ENCODE data around the gene SLC2A5.

SLC2A5 gene

DNA sequence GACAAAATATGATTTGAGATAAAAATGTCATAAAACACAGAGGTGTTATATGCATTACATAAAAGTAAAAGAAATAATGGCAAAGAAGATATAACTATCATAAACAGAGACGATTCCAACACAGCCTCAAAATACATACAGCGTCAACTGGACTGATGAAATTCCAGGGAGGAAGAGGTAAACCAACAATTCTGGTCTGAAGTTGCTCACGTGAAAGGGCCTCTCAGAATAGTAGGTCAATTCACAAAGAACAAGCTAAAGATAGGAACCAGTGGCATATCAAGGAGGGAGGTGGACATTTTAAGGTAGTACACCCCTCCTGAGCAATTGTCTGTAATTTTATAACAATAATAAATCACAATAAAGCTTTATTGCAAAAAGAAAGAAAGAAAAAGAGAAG lies 18.6 kb downstream of the SLC2A5 start:
- Histone ChIP-seq H3K4me3 (ENCODE audit: low read depth, low read length) (no peak overlapping the region), H3K27me3 (ENCODE audit: insufficient read depth, low read depth, severe bottlenecking) (no peaks in the 10 kb centered on the region), H3K36me3 (no peaks in the 10 kb centered on the region), H3K27ac (no peak overlapping the region), H3K9me3 (ENCODE audit: severe bottlenecking) (no peaks in the 10 kb centered on the region)
- TF ChIP-seq, protein P1, sequence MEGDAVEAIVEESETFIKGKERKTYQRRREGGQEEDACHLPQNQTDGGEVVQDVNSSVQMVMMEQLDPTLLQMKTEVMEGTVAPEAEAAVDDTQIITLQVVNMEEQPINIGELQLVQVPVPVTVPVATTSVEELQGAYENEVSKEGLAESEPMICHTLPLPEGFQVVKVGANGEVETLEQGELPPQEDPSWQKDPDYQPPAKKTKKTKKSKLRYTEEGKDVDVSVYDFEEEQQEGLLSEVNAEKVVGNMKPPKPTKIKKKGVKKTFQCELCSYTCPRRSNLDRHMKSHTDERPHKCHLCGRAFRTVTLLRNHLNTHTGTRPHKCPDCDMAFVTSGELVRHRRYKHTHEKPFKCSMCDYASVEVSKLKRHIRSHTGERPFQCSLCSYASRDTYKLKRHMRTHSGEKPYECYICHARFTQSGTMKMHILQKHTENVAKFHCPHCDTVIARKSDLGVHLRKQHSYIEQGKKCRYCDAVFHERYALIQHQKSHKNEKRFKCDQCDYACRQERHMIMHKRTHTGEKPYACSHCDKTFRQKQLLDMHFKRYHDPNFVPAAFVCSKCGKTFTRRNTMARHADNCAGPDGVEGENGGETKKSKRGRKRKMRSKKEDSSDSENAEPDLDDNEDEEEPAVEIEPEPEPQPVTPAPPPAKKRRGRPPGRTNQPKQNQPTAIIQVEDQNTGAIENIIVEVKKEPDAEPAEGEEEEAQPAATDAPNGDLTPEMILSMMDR (IDR thresholded peaks at IDR 0.05; ENCODE audit: low read depth, low read length): no peak
- DNase-seq: no peak

DNA sequence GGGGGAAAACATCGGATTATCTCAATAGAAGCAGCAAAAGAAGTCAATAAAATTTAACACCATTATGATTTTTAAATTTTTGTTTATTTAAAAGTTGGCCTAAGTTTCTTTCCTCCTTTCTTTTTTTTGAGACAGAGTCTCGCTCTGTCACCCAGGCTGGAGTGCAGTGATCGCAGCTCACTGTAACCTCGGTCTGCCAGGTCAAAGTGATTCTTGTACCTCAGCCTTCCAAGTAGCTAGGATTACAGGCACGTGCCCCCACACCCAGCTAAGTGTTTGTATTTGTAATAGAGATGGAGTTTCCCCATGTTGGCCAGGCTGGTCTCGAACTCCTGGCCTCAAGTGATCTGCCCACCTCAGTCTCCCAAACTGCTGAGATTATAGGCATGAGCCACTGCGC lies 20.9 kb downstream of the SLC2A5 start:
- TF ChIP-seq, protein P1 (IDR thresholded peaks at IDR 0.05; ENCODE audit: low read depth, low read length): no peak
- no peaks in the 10 kb centered on the region for H3K36me3 ChIP-seq
- H3K27me3 ChIP-seq (ENCODE audit: insufficient read depth, low read depth, severe bottlenecking): no peaks in the 10 kb centered on the region
- H3K4me3 ChIP-seq (ENCODE audit: low read depth, low read length): no peak overlapping the region
- no peaks in the 10 kb centered on the region for H3K9me3 ChIP-seq (ENCODE audit: severe bottlenecking)
- no peak for DNase-seq
- no peak overlapping the region for H3K27ac ChIP-seq

DNA sequence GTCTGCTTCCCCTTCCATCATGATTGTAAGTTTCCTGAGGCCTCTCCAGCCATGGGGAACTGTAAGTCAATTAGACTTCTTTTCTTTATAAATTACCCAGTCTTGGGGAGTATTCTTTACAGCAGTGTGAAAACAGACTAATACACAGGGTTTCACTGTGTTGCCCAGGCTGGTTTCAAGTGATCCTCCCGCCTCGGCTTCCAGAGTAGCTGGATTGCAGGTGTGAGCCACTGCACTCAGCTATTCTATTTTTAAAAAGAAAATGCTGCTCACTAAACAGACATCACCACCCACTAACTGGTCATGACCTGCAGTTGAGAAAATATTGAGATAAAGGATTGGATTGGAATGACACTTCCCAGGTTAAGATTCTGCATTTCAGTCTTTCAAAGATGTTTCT lies 22.4 kb downstream of the SLC2A5 start:
- H3K36me3 ChIP-seq: no peaks in the 10 kb centered on the region
- no peaks in the 10 kb centered on the region for H3K27me3 ChIP-seq (ENCODE audit: insufficient read depth, low read depth, severe bottlenecking)
- H3K4me3 ChIP-seq (ENCODE audit: low read depth, low read length): no peak overlapping the region
- DNase-seq: no peak
- no peaks in the 10 kb centered on the region for H3K9me3 ChIP-seq (ENCODE audit: severe bottlenecking)
- H3K27ac ChIP-seq: no peak overlapping the region
- TF ChIP-seq, protein P1 (IDR thresholded peaks at IDR 0.05; ENCODE audit: low read depth, low read length): no peak

DNA sequence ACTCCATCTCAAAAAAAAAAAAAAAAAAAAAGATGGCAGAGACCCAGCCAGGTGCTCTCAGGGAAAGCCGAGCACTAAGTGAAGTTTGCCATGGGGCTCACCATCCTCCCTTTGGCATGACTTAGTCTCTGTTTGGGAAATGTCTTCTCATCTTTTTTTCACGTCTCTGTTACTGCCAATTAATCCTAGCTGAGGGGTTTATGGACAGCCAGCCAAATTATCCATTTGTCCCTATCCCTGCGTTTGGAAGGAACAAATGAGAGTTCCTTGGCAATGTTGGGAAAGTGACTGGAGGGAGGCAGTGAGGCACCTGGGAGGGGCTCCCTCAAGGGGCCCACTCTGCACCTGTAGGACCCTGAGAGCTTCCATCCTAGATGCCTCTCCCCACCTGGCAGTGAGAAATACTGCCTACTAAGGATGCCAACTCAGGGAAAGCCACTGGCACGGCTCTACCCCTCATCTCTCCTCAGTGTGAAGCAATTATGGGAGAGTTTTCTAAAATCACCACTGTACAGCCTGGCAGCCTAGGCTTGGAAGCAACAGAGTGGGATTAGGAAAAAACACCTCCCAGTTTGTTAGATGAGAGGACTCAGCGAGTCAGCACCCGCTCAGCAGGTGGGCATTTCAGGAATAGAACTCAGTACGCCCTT lies 23.4 kb downstream of the SLC2A5 start:
- no peak overlapping the region for H3K27ac ChIP-seq
- H3K36me3 ChIP-seq: no peaks in the 10 kb centered on the region
- DNase-seq: no peak
- H3K9me3 ChIP-seq (ENCODE audit: severe bottlenecking): no peaks in the 10 kb centered on the region
- TF ChIP-seq, protein P1 (IDR thresholded peaks at IDR 0.05; ENCODE audit: low read depth, low read length): no peak
- no peaks in the 10 kb centered on the region for H3K27me3 ChIP-seq (ENCODE audit: insufficient read depth, low read depth, severe bottlenecking)
- H3K4me3 ChIP-seq (ENCODE audit: low read depth, low read length): no peak overlapping the region

DNA sequence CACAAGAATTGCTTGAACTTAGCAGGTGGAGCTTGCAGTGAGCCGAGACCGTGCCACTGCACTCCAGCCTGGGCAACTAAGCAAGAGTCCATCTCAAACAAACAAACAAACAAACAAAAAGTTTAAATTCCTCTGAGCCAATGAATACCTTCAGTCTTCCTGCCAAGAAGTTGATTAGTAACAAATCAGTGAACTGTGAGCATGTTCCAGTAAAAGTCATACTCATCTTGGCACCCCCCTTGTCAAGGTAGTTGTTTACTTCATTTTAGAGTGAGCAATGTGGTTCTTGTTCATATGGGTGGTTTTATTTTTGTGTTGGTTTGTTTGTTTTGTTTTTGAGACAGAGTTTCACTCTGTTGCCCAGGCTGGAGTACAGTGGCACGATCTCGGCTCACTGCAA lies 25.2 kb downstream of the SLC2A5 start:
- Histone ChIP-seq H3K4me3 (ENCODE audit: low read depth, low read length) (no peak overlapping the region), H3K27ac (no peak overlapping the region), H3K36me3 (no peaks in the 10 kb centered on the region), H3K27me3 (ENCODE audit: insufficient read depth, low read depth, severe bottlenecking) (no peaks in the 10 kb centered on the region), H3K9me3 (ENCODE audit: severe bottlenecking) (no peaks in the 10 kb centered on the region)
- DNase-seq: no peak
- TF ChIP-seq, protein P1 (IDR thresholded peaks at IDR 0.05; ENCODE audit: low read depth, low read length): no peak

DNA sequence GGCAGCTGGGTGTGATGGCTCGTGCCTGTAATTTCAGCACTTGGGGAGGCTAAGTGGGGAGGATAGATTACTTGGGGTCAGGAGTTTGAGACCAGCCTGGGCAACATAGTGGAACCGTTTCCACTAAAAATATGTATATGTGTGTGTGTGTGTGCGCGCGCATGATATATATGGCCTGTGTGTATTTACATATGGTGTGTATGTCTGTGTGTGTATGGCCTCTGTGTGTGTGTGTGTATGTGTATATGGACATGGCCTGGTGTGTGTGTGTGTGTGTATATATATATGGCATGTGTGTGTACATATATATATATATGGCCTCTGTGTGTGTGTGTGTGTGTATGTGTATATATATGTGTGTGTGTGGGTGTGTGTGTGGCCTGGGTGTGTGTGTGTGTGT lies 27.2 kb downstream of the SLC2A5 start:
- DNase-seq: no peak
- Histone ChIP-seq H3K9me3 (ENCODE audit: severe bottlenecking) (no peaks in the 10 kb centered on the region), H3K4me3 (ENCODE audit: low read depth, low read length) (no peak overlapping the region), H3K27ac (no peak overlapping the region), H3K36me3 (no peaks in the 10 kb centered on the region), H3K27me3 (ENCODE audit: insufficient read depth, low read depth, severe bottlenecking) (no peaks in the 10 kb centered on the region)
- TF ChIP-seq, protein P1 (IDR thresholded peaks at IDR 0.05; ENCODE audit: low read depth, low read length): no peak
